ENCODE measurements around the gene PTPRD. TPM values are rescaled to one million over a fixed set of nuclear protein-coding genes. Genes with fewer than 3 reads are reported as not detected.

PTPRD gene
- total and polyA plus RNA-seq, 2 donors (not counting 1 experiment from before 2014, with no cell fraction given): not detected

DNA sequence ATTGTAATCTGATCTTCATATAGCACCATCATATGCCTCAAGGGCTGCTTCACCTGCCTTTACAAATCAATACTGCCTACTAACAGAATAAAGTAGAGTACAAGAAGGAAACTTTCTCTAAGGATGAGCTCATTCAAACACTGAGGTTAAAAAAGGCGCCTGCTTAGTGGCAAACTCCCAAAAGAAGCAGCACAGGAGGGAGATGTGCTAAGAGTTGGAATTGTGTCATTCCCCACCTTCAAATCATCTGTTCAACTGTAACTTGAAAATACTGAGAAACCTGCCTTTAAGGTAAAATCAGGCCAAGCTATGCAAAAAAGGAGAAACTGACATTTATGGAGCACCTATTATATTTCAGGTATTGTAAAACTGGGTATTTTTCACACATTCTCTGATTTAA, 560.6 kb downstream of the PTPRD start:
- H3K27me3 ChIP-seq (replicated peaks in 1 of 4; ENCODE audit: control extremely low read depth in 1 of 4, control insufficient read depth in 3 of 4, insufficient read depth in 4 of 4, low read length in 3 of 4): no peaks in the 10 kb centered on the region
- no peak overlapping the region for H3K4me3 Mint-ChIP-seq
- H3K4me1 Mint-ChIP-seq: no peaks in the 10 kb centered on the region
- H2AFZ ChIP-seq (ENCODE audit: insufficient read depth, low read depth, low read length, poor library complexity, severe bottlenecking): no peak overlapping the region
- no peaks in the 10 kb centered on the region for H3K36me3 ChIP-seq (replicated peaks in 1 of 2; ENCODE audit: control extremely low read depth in 1 of 2, control insufficient read depth in 1 of 2, extremely low read depth in 1 of 2, insufficient read depth in 2 of 2, low read length in 1 of 2)
- ATAC-seq (ENCODE audit: low read depth) (no peak), DNase-seq (no peak)
- H3K9me3 Mint-ChIP-seq (ENCODE audit: insufficient read depth): no peaks in the 10 kb centered on the region
- CTCF ChIA-PET: no interaction called here
- TF ChIP-seq, protein P1, sequence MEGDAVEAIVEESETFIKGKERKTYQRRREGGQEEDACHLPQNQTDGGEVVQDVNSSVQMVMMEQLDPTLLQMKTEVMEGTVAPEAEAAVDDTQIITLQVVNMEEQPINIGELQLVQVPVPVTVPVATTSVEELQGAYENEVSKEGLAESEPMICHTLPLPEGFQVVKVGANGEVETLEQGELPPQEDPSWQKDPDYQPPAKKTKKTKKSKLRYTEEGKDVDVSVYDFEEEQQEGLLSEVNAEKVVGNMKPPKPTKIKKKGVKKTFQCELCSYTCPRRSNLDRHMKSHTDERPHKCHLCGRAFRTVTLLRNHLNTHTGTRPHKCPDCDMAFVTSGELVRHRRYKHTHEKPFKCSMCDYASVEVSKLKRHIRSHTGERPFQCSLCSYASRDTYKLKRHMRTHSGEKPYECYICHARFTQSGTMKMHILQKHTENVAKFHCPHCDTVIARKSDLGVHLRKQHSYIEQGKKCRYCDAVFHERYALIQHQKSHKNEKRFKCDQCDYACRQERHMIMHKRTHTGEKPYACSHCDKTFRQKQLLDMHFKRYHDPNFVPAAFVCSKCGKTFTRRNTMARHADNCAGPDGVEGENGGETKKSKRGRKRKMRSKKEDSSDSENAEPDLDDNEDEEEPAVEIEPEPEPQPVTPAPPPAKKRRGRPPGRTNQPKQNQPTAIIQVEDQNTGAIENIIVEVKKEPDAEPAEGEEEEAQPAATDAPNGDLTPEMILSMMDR (IDR thresholded peaks at IDR 0.05): no peak
- no peak for TF ChIP-seq EZH2 (IDR thresholded peaks at IDR 0.05; ENCODE audit: borderline replicate concordance, insufficient read depth, low read depth, low read length, poor library complexity, severe bottlenecking)
- WGBS (ENCODE audit: insufficient coverage): no CpG with 5 or more reads among the region's 1 CpG
- H3K27ac ChIP-seq (ENCODE audit: low read length in 2 of 2): no peak overlapping the region
- no peaks in the 10 kb centered on the region for H3K27me3 Mint-ChIP-seq
- no peaks in the 10 kb centered on the region for H3K79me2 ChIP-seq (ENCODE audit: control insufficient read depth, insufficient read depth, low read length)
- H3K9me3 ChIP-seq (ENCODE audit: control extremely low read depth in 1 of 3, control insufficient read depth in 2 of 3, insufficient read depth in 1 of 3, low read length in 2 of 3): no peaks in the 10 kb centered on the region
- no peak overlapping the region for H3K27ac Mint-ChIP-seq
- intact Hi-C loops (cut with micrococcal nuclease): no loop called here
- no peak overlapping the region for H3K9ac ChIP-seq (ENCODE audit: low read length)
- H3K4me2 ChIP-seq (replicated peaks; ENCODE audit: low read depth, low read length, poor library complexity, severe bottlenecking): no peak overlapping the region
- no peak overlapping the region for H3K4me3 ChIP-seq (ENCODE audit: control extremely low read depth in 1 of 5, extremely low read depth in 1 of 5, insufficient read depth in 1 of 5, low read depth in 2 of 5, low read length in 4 of 5)
- H4K20me1 ChIP-seq (ENCODE audit: control insufficient read depth, insufficient read depth, low read length, poor library complexity, severe bottlenecking): no peaks in the 10 kb centered on the region
- H3K4me1 ChIP-seq (ENCODE audit: control insufficient read depth in 2 of 2, insufficient read depth in 2 of 2, low read length in 2 of 2): no peaks in the 10 kb centered on the region
- POLR2A ChIA-PET: no interaction called here

DNA sequence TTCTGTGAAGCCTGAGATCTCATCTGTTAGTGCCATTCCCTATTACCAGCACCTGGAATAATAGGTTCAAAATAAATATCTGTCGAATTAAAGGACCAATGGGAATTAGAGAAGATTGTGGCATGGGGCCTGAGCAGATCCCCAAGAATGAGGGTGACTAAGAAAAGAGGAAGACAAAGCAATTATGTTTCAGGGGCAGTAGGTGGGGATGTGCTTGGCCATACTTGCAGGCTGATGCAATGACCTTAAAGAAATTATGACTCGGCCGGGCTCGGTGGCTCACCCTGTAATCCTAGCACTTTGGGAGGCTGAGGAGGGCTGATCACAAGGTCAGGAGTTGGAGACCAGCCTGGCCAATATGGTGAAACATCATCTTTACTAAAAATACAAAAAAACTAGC, 562.8 kb downstream of the PTPRD start:
- Histone ChIP-seq H3K36me3 (replicated peaks in 1 of 2; ENCODE audit: control extremely low read depth in 1 of 2, control insufficient read depth in 1 of 2, extremely low read depth in 1 of 2, insufficient read depth in 2 of 2, low read length in 1 of 2) (no peaks in the 10 kb centered on the region), H4K20me1 (ENCODE audit: control insufficient read depth, insufficient read depth, low read length, poor library complexity, severe bottlenecking) (no peaks in the 10 kb centered on the region), H3K4me2 (replicated peaks; ENCODE audit: low read depth, low read length, poor library complexity, severe bottlenecking) (no peak overlapping the region), H3K27ac (ENCODE audit: low read length in 2 of 2) (no peak overlapping the region), H3K79me2 (ENCODE audit: control insufficient read depth, insufficient read depth, low read length) (no peaks in the 10 kb centered on the region), H3K4me1 (ENCODE audit: control insufficient read depth in 2 of 2, insufficient read depth in 2 of 2, low read length in 2 of 2) (no peaks in the 10 kb centered on the region), H2AFZ (ENCODE audit: insufficient read depth, low read depth, low read length, poor library complexity, severe bottlenecking) (no peak overlapping the region), H3K4me3 (ENCODE audit: control extremely low read depth in 1 of 5, extremely low read depth in 1 of 5, insufficient read depth in 1 of 5, low read depth in 2 of 5, low read length in 4 of 5) (no peak overlapping the region), H3K9me3 (ENCODE audit: control extremely low read depth in 1 of 3, control insufficient read depth in 2 of 3, insufficient read depth in 1 of 3, low read length in 2 of 3) (no peaks in the 10 kb centered on the region), H3K9ac (ENCODE audit: low read length) (no peak overlapping the region), H3K27me3 (replicated peaks in 1 of 4; ENCODE audit: control extremely low read depth in 1 of 4, control insufficient read depth in 3 of 4, insufficient read depth in 4 of 4, low read length in 3 of 4) (no peaks in the 10 kb centered on the region)
- H3K27ac Mint-ChIP-seq: no peak overlapping the region
- WGBS (ENCODE audit: insufficient coverage): 100% methylated on average over 1 of the region's 4 CpGs
- H3K4me3 Mint-ChIP-seq: no peak overlapping the region
- no peaks in the 10 kb centered on the region for H3K27me3 Mint-ChIP-seq
- DNase-seq (no peak), ATAC-seq (ENCODE audit: low read depth) (no peak)
- intact Hi-C loops (cut with micrococcal nuclease): no loop called here
- no peaks in the 10 kb centered on the region for H3K9me3 Mint-ChIP-seq (ENCODE audit: insufficient read depth)
- TF ChIP-seq EZH2 (IDR thresholded peaks at IDR 0.05; ENCODE audit: borderline replicate concordance, insufficient read depth, low read depth, low read length, poor library complexity, severe bottlenecking): no peak
- TF ChIP-seq, protein P1 (IDR thresholded peaks at IDR 0.05): no peak
- no peaks in the 10 kb centered on the region for H3K4me1 Mint-ChIP-seq
- ChIA-PET CTCF (no interaction called here), POLR2A (no interaction called here)

All from B cell (primary cell).